GM12801 (cell line): ENCODE results near the gene ZFR2.

Source experiments
- CTCF ChIP-seq: IDR thresholded peaks from one replicate; pipeline ENCODE4 v1.5.1; 2011; ENCODE audit warnings: control low read depth; ENCODE audit not compliant: insufficient read length; ENCODE audit errors: extremely low read depth

The ZFR2 gene

GRCh38 chr19:3801412-3802096 is 67.3 kb downstream of the ZFR2 start:
- TF ChIP-seq CTCF, result no peak

DNA sequence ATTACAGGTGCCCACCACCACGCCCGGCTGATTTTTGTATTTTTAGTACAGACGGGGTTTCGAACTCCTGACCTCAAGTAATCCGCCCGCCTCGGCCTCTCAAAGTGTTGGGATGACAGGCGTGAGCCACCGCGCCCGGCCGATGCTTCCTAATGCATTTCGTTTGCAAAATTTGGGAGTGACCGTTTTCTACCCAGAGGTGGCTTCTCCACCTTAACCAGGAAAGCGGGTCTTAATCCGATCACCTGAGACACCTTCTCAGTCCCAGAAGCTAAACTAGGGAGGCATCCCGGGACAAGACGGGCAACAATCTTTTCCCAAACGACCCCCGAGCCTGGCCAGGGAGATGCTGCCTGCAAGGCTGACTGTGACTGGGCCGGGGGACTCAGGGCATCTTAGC is 67.8 kb downstream of the ZFR2 start:
- no peak for TF ChIP-seq CTCF

DNA sequence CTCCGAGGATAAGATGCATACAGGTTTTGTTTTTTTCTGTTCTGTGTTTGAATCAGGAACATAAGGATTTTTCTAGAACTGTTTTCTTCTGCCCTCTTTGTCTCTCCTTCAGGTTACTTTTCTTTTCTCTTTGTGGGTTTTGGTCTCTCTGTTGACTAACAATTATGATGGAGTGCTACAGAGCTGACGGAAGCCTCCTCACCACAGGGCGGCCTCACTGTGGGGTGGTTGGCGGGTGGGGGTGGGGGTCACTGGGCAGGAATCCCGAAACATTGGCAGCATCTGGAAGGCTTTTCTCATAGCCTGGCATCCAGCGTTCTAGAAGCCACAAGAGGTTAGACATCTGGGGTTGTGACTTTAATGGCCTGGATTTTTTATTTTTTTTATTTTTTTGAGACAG is 70.7 kb downstream of the ZFR2 start:
- TF ChIP-seq CTCF, result no peak

DNA sequence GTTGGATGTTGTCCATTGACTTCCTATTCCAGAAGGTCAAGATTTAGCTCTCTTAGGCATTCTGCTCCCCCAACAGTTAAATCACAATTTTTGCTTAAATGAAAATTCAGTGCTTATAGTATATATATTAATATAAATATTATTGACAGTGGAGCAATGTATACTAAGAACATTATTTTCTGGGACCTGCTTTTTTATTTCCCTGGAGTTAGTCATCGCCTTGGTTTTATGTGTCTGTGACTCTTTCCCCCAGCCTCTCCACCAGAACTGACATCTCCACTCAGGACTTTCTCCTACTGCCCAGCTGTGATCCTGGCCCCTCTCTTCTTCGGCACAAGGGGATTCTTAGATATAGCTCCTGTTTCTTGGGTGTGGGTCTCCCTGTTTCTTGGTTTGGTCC is 72.5 kb downstream of the ZFR2 start:
- TF ChIP-seq CTCF, result no peak

- TF ChIP-seq CTCF, result no peak
Observed at GRCh38 chr19:3793799-3794198, 75.0 kb downstream of the ZFR2 start.

GRCh38 chr19:3792114-3792513 is 76.7 kb downstream of the ZFR2 start:
- no peak for TF ChIP-seq CTCF

- TF ChIP-seq CTCF, result no peak
Observed at GRCh38 chr19:3790941-3791340, 77.9 kb downstream of the ZFR2 start.
